Ishikawa (cell line): Measurements from ENCODE around the gene SLC2A10.

Experiments used
- CEBPB ChIP-seq: IDR thresholded peaks from 2 replicates; pipeline ENCODE4 v1.6.1; 2012
- CREB1 ChIP-seq: IDR thresholded peaks from 2 replicates; pipeline ENCODE4 v1.6.1; 2012; ENCODE audit warnings: low read depth
- EP300 ChIP-seq: IDR thresholded peaks from 2 replicates; pipeline ENCODE4 v1.6.1; 2012; ENCODE audit warnings: borderline replicate concordance
- FOXM1 ChIP-seq: IDR thresholded peaks from 2 replicates; pipeline ENCODE4 v1.6.1; 2012; ENCODE audit warnings: low read depth, borderline replicate concordance
- YY1 ChIP-seq: IDR thresholded peaks from 2 replicates; pipeline ENCODE4 v1.6.1; 2012; ENCODE audit warnings: low read depth
- ZBTB7A ChIP-seq: IDR thresholded peaks from 2 replicates; pipeline ENCODE4 v1.6.1; 2012; ENCODE audit warnings: low read depth
- TF ChIP-seq, protein P1 (sequence below): IDR thresholded peaks from 2 replicates; pipeline ENCODE4 v1.6.1; 2012; ENCODE audit warnings: low read depth, mild to moderate bottlenecking
- TF ChIP-seq, protein P2 (sequence below): IDR thresholded peaks from 2 replicates; pipeline ENCODE4 v1.6.1; 2012

DNA sequence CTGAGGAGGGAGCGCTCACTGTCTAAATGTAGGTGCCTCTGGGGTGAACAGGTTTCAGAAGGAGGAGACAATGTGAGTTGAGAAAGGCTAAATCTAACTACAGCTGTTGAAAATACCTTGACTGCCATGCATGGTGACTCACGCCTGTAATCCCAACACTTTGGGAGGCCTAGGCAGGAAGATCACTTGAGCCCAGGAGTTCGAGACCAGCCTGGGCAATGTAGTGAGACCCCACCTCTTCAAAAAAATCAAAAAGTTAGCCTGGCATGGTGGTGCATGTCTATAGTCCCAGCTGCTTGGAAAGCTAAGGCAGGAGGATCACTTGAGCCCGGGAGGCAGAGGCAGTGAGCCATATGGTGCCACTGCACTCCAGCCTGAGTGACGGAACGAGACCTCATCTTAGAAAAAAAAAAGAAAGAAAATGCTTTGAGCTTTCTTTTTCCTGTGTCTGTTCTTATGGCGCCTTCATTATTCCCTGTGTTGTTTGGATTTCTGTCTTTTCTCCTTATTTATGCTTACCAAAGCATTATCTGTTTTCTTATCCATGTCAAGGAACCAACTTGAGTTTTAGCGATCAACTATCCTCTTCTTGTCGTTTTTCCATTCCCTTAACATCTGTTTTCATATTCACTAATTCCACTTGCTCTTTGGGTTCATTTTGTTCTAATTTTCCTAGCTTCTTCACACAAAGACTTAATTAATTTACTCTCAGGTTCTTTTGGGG lies 8.5 kb downstream of the SLC2A10 start:
- no peak for TF ChIP-seq ZBTB7A
- no peak for TF ChIP-seq FOXM1
- TF ChIP-seq, protein P1, sequence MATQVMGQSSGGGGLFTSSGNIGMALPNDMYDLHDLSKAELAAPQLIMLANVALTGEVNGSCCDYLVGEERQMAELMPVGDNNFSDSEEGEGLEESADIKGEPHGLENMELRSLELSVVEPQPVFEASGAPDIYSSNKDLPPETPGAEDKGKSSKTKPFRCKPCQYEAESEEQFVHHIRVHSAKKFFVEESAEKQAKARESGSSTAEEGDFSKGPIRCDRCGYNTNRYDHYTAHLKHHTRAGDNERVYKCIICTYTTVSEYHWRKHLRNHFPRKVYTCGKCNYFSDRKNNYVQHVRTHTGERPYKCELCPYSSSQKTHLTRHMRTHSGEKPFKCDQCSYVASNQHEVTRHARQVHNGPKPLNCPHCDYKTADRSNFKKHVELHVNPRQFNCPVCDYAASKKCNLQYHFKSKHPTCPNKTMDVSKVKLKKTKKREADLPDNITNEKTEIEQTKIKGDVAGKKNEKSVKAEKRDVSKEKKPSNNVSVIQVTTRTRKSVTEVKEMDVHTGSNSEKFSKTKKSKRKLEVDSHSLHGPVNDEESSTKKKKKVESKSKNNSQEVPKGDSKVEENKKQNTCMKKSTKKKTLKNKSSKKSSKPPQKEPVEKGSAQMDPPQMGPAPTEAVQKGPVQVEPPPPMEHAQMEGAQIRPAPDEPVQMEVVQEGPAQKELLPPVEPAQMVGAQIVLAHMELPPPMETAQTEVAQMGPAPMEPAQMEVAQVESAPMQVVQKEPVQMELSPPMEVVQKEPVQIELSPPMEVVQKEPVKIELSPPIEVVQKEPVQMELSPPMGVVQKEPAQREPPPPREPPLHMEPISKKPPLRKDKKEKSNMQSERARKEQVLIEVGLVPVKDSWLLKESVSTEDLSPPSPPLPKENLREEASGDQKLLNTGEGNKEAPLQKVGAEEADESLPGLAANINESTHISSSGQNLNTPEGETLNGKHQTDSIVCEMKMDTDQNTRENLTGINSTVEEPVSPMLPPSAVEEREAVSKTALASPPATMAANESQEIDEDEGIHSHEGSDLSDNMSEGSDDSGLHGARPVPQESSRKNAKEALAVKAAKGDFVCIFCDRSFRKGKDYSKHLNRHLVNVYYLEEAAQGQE, result no peak
- no peak for TF ChIP-seq CREB1
- TF ChIP-seq CEBPB, result no peak
- no peak for TF ChIP-seq YY1
- TF ChIP-seq, protein P2, sequence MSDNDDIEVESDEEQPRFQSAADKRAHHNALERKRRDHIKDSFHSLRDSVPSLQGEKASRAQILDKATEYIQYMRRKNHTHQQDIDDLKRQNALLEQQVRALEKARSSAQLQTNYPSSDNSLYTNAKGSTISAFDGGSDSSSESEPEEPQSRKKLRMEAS, result no peak
- no peak for TF ChIP-seq EP300
